ENCODE results near the gene PNLIPRP3. TPM values are rescaled to one million over a fixed set of nuclear protein-coding genes. Genes with fewer than 3 reads are reported as not detected.

The PNLIPRP3 gene
- total and polyA plus RNA-seq, 9 of the 15 experiments (the other 6 are each of a cell fraction or from before 2014, with no cell fraction given), result not detected

DNA sequence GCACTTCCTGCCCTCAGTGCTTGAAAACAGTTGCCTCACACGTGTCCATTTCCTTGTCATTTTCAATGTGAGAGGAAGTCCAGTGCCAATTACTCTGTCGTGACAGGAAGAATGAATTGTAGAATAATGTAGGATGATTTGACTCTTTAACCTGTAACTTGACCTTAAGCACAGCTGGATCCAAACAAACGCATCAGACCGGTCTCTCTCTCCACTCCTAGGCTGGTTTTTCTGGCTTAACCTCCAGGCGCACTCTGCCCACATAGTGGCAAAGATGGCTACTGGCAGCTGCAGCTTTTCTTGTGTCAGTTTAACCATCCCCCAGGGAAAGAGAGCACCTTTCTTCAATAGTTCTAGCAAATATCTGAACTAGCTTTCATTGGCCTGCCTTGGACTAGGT, 29.4 kb upstream of the PNLIPRP3 start:
- Histone ChIP-seq H3K9ac (ENCODE audit: insufficient read depth in 1 of 2, low read depth in 2 of 2, low read length in 2 of 2) (no peak overlapping the region), H3K27ac (ENCODE audit: extremely low read depth, low read depth, low read length) (no peak overlapping the region), H4K20me1 (replicated peaks; ENCODE audit: control insufficient read depth, insufficient read depth, low read length) (no peaks in the 10 kb centered on the region), H3K4me2 (ENCODE audit: insufficient read depth, low read length) (no peak overlapping the region), H3K79me2 (ENCODE audit: control insufficient read depth, insufficient read depth, low read length) (no peaks in the 10 kb centered on the region), H3K9me3 (replicated peaks; ENCODE audit: control insufficient read depth, insufficient read depth, low read depth, low read length) (no peaks in the 10 kb centered on the region), H3K4me3 (no peak overlapping the region), H3K27me3 (ENCODE audit: control insufficient read depth in 2 of 2, insufficient read depth in 2 of 2, low read length in 2 of 2) (no peaks in the 10 kb centered on the region), H3K36me3 (ENCODE audit: control insufficient read depth, insufficient read depth, low read length) (no peaks in the 10 kb centered on the region), H3K9me1 (ENCODE audit: control insufficient read depth, insufficient read depth, low read length) (no peaks in the 10 kb centered on the region), H3K4me1 (replicated peaks in 1 of 2; ENCODE audit: control insufficient read depth in 2 of 2, insufficient read depth in 2 of 2, low read length in 2 of 2) (no peaks in the 10 kb centered on the region), H2AFZ (ENCODE audit: low read depth, low read length) (no peak overlapping the region)
- intact Hi-C loops (cut with micrococcal nuclease) (no loop called here), in situ Hi-C loops (cut with MboI) (no loop called here)
- POLR2A ChIA-PET, result no interaction called here
- DNase-seq (ENCODE audit: extremely low read depth in 1 of 4, low spot score in 3 of 4) (no peak), ATAC-seq (no peak), FAIRE-seq (no peak)
- TF ChIP-seq, protein P1, sequence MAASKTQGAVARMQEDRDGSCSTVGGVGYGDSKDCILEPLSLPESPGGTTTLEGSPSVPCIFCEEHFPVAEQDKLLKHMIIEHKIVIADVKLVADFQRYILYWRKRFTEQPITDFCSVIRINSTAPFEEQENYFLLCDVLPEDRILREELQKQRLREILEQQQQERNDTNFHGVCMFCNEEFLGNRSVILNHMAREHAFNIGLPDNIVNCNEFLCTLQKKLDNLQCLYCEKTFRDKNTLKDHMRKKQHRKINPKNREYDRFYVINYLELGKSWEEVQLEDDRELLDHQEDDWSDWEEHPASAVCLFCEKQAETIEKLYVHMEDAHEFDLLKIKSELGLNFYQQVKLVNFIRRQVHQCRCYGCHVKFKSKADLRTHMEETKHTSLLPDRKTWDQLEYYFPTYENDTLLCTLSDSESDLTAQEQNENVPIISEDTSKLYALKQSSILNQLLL (CRISPR knock-in tag; IDR thresholded peaks at IDR 0.05; ENCODE audit: borderline replicate concordance), result no peak
- TF ChIP-seq RFX1 (IDR thresholded peaks at IDR 0.05), result no peak
- no peak for TF ChIP-seq ZNF384 (IDR thresholded peaks at IDR 0.05; ENCODE audit: low read depth, low read length)
- no peak for TF ChIP-seq SRSF9 (IDR thresholded peaks at IDR 0.05; ENCODE audit: borderline replicate concordance, low read depth, low read length)
- 0% methylated on average over 4 of the region's 5 CpGs for WGBS (ENCODE audit: insufficient coverage, low coverage, missing lambda C conversion rate)
- no TSS peak for BruUV-seq (replicated peaks)
- CTCF ChIA-PET (ENCODE audit: low intra/inter-chr PET ratio), result no interaction called here

DNA sequence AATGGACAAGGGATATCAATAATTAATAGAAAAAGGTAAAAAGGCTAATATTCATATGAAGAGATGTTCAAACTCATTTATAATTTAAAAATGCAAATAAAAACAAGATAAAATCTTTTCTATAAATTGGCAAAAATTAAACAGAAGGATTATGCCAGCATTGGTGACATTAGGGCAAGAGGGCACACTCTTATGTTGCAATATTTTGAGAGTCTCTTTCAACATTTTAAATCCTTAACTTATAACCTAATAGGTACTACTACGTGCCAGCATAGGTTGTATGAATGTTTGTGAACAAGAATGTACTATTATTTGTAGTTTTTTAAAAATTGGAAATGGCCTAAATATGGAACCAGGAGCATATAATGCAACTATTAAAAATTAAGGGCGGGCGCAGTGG, 24.8 kb upstream of the PNLIPRP3 start:
- no peak overlapping the region for H3K27ac ChIP-seq (ENCODE audit: extremely low read depth, low read depth, low read length)
- no peak overlapping the region for H3K4me2 ChIP-seq (ENCODE audit: insufficient read depth, low read length)
- POLR2A ChIA-PET, result no interaction called here
- H3K9me3 ChIP-seq (replicated peaks; ENCODE audit: control insufficient read depth, insufficient read depth, low read depth, low read length), result no peaks in the 10 kb centered on the region
- no peaks in the 10 kb centered on the region for H3K9me1 ChIP-seq (ENCODE audit: control insufficient read depth, insufficient read depth, low read length)
- in situ Hi-C loops (cut with MboI), result no loop called here
- H3K9ac ChIP-seq (ENCODE audit: insufficient read depth in 1 of 2, low read depth in 2 of 2, low read length in 2 of 2), result no peak overlapping the region
- ATAC-seq, result no peak
- WGBS (ENCODE audit: insufficient coverage, low coverage, missing lambda C conversion rate), result 0% methylated on average over 3 of the region's 3 CpGs
- H3K79me2 ChIP-seq (ENCODE audit: control insufficient read depth, insufficient read depth, low read length), result no peaks in the 10 kb centered on the region
- FAIRE-seq, result no peak
- H3K27me3 ChIP-seq (ENCODE audit: control insufficient read depth in 2 of 2, insufficient read depth in 2 of 2, low read length in 2 of 2), result no peaks in the 10 kb centered on the region
- no TSS peak for BruUV-seq (replicated peaks)
- CTCF ChIA-PET (ENCODE audit: low intra/inter-chr PET ratio), result no interaction called here
- no peaks in the 10 kb centered on the region for H3K36me3 ChIP-seq (ENCODE audit: control insufficient read depth, insufficient read depth, low read length)
- H3K4me3 ChIP-seq, result no peak overlapping the region
- no peak overlapping the region for H2AFZ ChIP-seq (ENCODE audit: low read depth, low read length)
- intact Hi-C loops (cut with micrococcal nuclease), result no loop called here
- no peak for DNase-seq (ENCODE audit: extremely low read depth in 1 of 4, low spot score in 3 of 4)
- TF ChIP-seq NCOR1 (IDR thresholded peaks at IDR 0.05) (no peak), HMG20A (CRISPR knock-in tag; conservative IDR thresholded peaks at IDR 0.05) (no peak), NCOA6 (IDR thresholded peaks at IDR 0.05) (no peak), SPI1 (IDR thresholded peaks at IDR 0.05; ENCODE audit: borderline replicate concordance, low read depth, low read length) (no peak)
- H4K20me1 ChIP-seq (replicated peaks; ENCODE audit: control insufficient read depth, insufficient read depth, low read length), result no peaks in the 10 kb centered on the region
- no peaks in the 10 kb centered on the region for H3K4me1 ChIP-seq (replicated peaks in 1 of 2; ENCODE audit: control insufficient read depth in 2 of 2, insufficient read depth in 2 of 2, low read length in 2 of 2)

All from K562 (cell line).